HepG2 (cell line): ENCODE measurements around the gene ABCB11.

Experiments used
- HOXD1 ChIP-seq: sonication (generic); formaldehyde crosslinking; IDR thresholded peaks from 2 replicates; pipeline ENCODE4 v1.5.0; 2020; ENCODE audit warnings: missing genetic modification reagents
- NFIC ChIP-seq: IDR thresholded peaks from 2 replicates; pipeline ENCODE4 v1.6.1; 2012; ENCODE audit warnings: mild to moderate bottlenecking, low read length, inconsistent platforms
- NR2C2 ChIP-seq: sonication (generic); formaldehyde crosslinking; IDR thresholded peaks from 2 replicates; pipeline ENCODE4 v1.4.0; 2020; ENCODE audit warnings: missing genetic modification reagents, mild to moderate bottlenecking, moderate library complexity, borderline replicate concordance
- YY1 ChIP-seq: IDR thresholded peaks from 2 replicates; pipeline ENCODE4 v1.6.1; 2011; ENCODE audit warnings: low read length, low read depth, moderate library complexity, mild to moderate bottlenecking; ENCODE audit not compliant: insufficient read depth, insufficient replicate concordance
- TF ChIP-seq, protein P1 (sequence below): IDR thresholded peaks from 2 replicates; pipeline ENCODE4 v1.6.1; 2016

DNA sequence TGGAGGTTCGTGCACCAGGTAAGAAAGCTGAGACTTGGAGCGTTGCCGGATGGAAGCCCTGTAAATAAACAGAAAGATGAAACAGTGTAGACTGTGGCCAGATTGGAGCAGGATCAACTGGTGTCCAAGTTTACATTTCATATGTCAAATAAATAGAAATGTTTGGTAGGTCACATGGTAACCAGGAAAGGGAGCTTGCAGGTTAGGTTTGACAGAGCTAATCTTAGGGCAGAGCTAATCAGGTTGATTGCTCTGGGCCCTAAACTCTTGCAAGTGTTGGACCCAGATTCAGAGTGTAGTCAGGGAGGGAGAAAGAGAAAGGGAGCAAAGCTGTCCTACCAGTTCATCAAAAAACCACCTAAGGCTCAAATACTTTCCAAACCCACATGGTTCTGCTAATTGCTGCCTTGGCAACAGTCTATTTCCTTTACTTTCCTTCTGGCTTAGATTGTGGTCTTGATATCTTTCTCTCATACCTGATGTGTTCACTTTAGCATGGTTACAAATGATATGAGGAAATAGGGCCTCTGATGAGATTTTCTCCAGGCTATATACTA is 66.8 kb downstream of the ABCB11 start:
- TF ChIP-seq NR2C2 (CRISPR knock-in tag) (no peak), HOXD1 (CRISPR knock-in tag) (no peak), YY1 (no peak), NFIC (no peak)
- TF ChIP-seq, protein P1, sequence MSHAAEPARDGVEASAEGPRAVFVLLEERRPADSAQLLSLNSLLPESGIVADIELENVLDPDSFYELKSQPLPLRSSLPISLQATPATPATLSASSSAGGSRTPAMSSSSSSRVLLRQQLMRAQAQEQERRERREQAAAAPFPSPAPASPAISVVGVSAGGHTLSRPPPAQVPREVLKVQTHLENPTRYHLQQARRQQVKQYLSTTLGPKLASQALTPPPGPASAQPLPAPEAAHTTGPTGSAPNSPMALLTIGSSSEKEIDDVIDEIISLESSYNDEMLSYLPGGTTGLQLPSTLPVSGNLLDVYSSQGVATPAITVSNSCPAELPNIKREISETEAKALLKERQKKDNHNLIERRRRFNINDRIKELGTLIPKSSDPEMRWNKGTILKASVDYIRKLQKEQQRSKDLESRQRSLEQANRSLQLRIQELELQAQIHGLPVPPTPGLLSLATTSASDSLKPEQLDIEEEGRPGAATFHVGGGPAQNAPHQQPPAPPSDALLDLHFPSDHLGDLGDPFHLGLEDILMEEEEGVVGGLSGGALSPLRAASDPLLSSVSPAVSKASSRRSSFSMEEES (CRISPR knock-in tag) = no peak
